ENCODE data around the gene UBTF. TPM values are rescaled to one million over a fixed set of nuclear protein-coding genes. Genes with fewer than 3 reads are reported as not detected.

Gene UBTF
- total RNA-seq, 4 donors from 2014 or later = 54.8 to 102 (median 71.8) TPM

- Histone ChIP-seq H3K27me3 (no peaks in the 10 kb centered on the region), H3K4me1 (peaks cover 30% of the 10 kb centered on the region), H3K36me3 (peaks cover 36% of the 10 kb centered on the region), H3K27ac (no peak overlapping the region), H3K9me3 (no peaks in the 10 kb centered on the region), H3K4me3 (no peak overlapping the region)
- DNase-seq (ENCODE audit: low spot score in 2 of 2) = no peak
- TF ChIP-seq CTCF (IDR thresholded peaks at IDR 0.05) = no peak
- no peak for TF ChIP-seq POLR2A (IDR thresholded peaks at IDR 0.05)
- TF ChIP-seq EP300 (IDR thresholded peaks at IDR 0.05) = no peak
- TF ChIP-seq POLR2AphosphoS5 (IDR thresholded peaks at IDR 0.05) = no peak
- WGBS = 81% methylated on average over 10 of the region's 12 CpGs
These were observed 30.7 kb downstream of the UBTF start for GRCh38 chr17:44188576-44189403.

- Histone ChIP-seq H3K36me3 (peaks cover 31% of the 10 kb centered on the region), H3K4me1 (peaks cover 30% of the 10 kb centered on the region), H3K27me3 (no peaks in the 10 kb centered on the region), H3K4me3 (peak overlapping the region; percentile 78), H3K9me3 (no peaks in the 10 kb centered on the region), H3K27ac (peak overlapping the region; percentile 92)
- 3% methylated on average over 17 of the region's 32 CpGs for WGBS
- TF ChIP-seq POLR2A (IDR thresholded peaks at IDR 0.05) (no peak), EP300 (IDR thresholded peaks at IDR 0.05) (no peak), POLR2AphosphoS5 (IDR thresholded peaks at IDR 0.05) (no peak), CTCF (IDR thresholded peaks at IDR 0.05) (no peak)
- peak in 1 of 2 donors; percentile 91 for DNase-seq (ENCODE audit: low spot score in 2 of 2)
These were observed 32.2 kb downstream of the UBTF start for GRCh38 chr17:44187131-44187899.

GRCh38 chr17:44186307-44187130, 33.0 kb downstream of the UBTF start, which contains the start of gene TMUB2:
TSS of gene TMUB2 (plus strand) at chr17:44186972. CDS start at chr17:44187709, 737 bp downstream.
- Histone ChIP-seq H3K36me3 (peaks cover 36% of the 10 kb centered on the region), H3K4me1 (peaks cover 30% of the 10 kb centered on the region), H3K27ac (peak within 1 kb of the TSS; percentile 92), H3K27me3 (no peaks in the 10 kb centered on the region), H3K9me3 (no peaks in the 10 kb centered on the region), H3K4me3 (peak within 1 kb of the TSS; percentile 78)
- peak; percentile 99 to 100 for DNase-seq (ENCODE audit: low spot score in 2 of 2)
- no peak for TF ChIP-seq CTCF (IDR thresholded peaks at IDR 0.05)
- TF ChIP-seq POLR2A (IDR thresholded peaks at IDR 0.05) = no peak
- TF ChIP-seq EP300 (IDR thresholded peaks at IDR 0.05) = peak; percentile 34
- TF ChIP-seq POLR2AphosphoS5 (IDR thresholded peaks at IDR 0.05) = peak in 1 of 3 donors; percentile 73
- whole genome bisulfite sequencing = under 1% methylated on average over 46 of the region's 50 CpGs

- TF ChIP-seq POLR2A (IDR thresholded peaks at IDR 0.05) (no peak), CTCF (IDR thresholded peaks at IDR 0.05) (no peak), POLR2AphosphoS5 (IDR thresholded peaks at IDR 0.05) (no peak), EP300 (IDR thresholded peaks at IDR 0.05) (no peak)
- DNase-seq (ENCODE audit: low spot score in 2 of 2) = no peak
- Histone ChIP-seq H3K27ac (no peak overlapping the region), H3K4me1 (peaks cover 30% of the 10 kb centered on the region), H3K9me3 (no peaks in the 10 kb centered on the region), H3K4me3 (no peak overlapping the region), H3K36me3 (peaks cover 17% of the 10 kb centered on the region), H3K27me3 (no peaks in the 10 kb centered on the region)
- WGBS = 89% methylated on average over 8 of the region's 8 CpGs
These were observed 35.2 kb downstream of the UBTF start for GRCh38 chr17:44184212-44184810.

Data from suprapubic skin (tissue), 4 donors.